HG02759 (cell line): ENCODE data around the gene MAFF.

Experiments used
- ATAC-seq: cut with Tn5 transposase; IDR thresholded peaks from one replicate; pipeline ENCODE4 v1.9.1; 2021; ENCODE audit warnings: mild to moderate bottlenecking, moderate library complexity; ENCODE audit not compliant: unreplicated experiment

Gene MAFF

DNA sequence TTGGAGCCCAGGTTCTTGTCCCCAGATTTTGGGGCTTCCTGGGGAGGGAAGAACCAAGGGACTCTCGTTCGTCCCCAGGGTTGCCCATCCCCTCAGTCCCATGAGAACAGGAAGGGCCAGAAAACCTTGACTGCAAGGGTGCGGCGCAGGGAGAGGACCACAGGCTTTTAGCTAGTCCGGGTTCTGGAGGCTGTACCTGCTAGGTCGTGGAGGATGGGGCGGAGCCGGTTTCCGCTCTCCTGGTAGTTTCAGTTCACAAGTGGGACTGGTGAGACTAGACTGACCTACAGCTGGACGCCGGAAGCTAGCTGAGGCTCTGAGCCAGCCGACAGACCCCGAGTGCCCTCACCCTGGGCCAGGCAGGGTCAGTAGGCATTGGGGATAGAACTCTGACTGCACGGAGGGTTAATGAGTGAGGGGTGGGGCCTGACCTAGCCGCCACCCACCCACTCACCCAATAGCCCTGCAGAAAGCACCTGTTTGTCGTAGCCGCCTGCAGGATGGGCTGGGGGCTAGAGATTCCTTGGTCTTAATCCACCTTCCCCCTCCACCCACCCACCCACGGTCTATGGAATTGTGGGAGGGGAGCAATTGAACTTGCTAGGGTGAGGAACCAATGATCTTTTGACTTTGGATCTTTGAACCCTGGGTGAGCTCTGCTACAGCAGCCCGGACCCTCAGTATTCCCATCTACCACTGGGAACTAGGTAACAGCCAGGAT lies 1.5 kb downstream of the MAFF start:
- ATAC-seq, result no peak

DNA sequence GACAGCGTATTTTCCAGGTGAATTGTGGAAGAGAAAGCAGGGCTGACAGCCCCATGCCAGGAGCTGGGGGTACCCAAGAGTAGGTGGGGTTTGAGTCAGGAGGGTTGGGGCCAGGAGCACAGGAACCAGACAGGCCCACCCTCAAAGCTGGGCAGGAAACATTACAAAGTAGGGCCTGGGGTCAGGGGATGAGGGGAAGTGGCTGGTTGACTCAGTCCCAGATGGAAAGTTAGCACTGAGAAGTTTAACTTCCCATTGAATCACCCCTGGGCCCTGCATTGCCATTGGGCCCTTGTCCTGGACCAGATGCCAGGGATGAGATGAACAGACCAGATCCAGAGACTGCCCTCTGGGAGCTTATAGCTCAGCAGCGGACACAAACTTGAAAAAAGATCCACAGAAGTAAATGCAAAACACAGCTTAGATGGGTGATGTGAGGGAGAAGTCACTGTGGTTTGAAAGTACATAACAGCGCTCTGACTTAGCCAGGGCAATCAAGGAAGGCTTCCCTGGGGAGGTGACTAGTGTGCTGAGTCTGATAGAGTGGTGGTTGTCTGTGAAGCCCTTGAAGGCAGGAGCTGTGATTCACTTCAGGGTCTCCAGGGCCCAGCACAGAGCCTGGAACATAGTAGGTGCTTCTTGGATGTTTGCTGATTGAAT lies 2.2 kb downstream of the MAFF start:
- ATAC-seq, result no peak

DNA sequence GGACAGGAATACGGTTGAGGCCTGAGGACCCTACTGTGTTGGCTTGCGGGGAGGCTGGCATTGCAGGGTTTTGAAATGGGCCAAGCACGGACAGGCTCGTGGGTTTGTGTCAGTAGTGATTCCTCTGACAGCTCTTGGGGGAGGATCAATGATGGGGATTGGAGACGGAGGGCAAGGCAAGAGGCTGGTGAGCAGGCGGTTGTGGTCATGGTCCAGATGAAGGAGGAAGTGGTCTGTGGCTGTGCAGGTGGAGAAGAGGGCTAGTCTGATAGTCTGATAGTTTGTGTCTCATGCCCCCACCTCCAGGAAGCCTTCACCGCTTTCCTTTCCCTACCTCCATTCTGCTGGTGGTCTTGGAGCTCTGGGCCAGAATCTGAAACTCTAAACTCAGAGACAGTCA lies 3.0 kb downstream of the MAFF start:
- ATAC-seq, result no peak

- no peak for ATAC-seq
Observed at GRCh38 chr22:38205261-38206128, 3.7 kb downstream of the MAFF start.

GRCh38 chr22:38207898-38208432 lies 6.2 kb downstream of the MAFF start:
- no peak for ATAC-seq

DNA sequence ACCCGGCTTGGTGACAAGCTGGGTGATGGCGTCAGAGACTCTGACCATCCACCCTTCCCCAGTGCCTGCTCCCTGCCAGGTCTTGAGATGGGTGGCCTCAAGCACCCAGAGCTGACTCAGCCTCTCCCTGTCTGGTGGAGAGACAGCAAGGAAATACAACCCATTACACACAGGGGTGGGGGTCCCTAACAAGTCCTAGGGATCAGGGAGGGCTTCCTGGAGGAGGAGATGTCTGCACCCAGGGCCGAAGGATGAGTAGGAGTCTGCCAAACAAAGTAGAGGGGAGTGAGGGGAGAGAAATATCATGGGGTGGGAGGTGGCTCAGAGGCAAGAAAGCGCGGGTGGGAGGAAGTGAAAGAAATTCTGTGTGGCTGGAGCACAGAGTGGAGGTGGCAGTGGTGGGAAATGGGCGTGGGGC lies 6.8 kb downstream of the MAFF start:
- ATAC-seq, result no peak

GRCh38 chr22:38211556-38211955 lies 9.8 kb downstream of the MAFF start:
- no peak for ATAC-seq

DNA sequence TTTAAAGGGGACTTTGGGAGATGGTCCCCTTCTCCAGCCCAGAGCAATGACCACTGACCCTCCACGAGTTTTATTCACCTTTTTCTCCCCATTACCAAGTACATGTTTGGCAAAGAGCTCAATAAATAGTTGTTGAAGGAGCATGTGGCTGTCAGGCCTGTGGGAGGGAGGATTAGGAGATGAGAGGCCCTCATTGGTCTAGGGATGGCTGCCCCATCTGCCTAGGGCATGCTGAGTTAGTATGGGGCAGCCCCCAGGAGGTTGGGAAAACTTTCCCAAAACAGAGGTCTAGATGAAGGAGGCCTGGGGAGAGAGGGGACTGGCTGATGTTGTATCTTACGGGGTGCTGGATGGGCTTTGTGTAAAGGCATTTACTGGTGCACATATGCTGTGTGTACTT lies 10.6 kb downstream of the MAFF start:
- no peak for ATAC-seq

DNA sequence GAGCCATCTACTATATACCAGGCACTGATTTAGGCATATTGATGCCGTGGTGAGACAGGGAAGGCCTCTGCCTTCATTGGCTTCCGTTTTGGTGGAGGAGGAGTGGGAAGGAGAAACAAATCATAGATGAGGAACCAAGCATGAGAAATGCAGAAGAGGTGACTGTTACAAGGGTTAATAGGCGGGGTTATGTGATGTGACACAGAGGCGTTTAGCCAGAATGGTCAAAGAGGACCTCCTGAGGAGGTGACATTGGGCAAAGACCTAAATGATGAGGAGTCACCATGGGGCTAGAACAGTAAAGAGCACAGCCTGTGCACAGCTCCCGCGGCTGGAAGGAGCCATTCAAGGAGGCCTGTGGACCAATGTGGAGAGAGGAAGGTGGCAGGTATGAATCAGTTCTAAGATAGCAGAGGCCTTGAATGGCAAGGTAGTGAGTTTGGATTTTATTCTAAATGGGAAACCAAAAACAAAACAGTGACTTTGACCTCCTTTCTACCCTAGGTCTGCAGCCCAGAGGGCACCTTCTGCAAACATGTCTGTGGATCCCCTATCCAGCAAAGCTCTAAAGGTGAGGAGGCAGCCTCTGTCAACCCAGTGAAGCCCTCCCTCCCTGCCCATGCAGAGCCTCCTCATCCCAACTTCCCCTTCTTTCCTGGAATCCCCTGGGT lies 11.7 kb downstream of the MAFF start:
- no peak for ATAC-seq

- ATAC-seq, result no peak
Observed at GRCh38 chr22:38213990-38214301, 12.2 kb downstream of the MAFF start.

- ATAC-seq, result no peak
Observed at GRCh38 chr22:38214302-38215056, 12.7 kb downstream of the MAFF start.

DNA sequence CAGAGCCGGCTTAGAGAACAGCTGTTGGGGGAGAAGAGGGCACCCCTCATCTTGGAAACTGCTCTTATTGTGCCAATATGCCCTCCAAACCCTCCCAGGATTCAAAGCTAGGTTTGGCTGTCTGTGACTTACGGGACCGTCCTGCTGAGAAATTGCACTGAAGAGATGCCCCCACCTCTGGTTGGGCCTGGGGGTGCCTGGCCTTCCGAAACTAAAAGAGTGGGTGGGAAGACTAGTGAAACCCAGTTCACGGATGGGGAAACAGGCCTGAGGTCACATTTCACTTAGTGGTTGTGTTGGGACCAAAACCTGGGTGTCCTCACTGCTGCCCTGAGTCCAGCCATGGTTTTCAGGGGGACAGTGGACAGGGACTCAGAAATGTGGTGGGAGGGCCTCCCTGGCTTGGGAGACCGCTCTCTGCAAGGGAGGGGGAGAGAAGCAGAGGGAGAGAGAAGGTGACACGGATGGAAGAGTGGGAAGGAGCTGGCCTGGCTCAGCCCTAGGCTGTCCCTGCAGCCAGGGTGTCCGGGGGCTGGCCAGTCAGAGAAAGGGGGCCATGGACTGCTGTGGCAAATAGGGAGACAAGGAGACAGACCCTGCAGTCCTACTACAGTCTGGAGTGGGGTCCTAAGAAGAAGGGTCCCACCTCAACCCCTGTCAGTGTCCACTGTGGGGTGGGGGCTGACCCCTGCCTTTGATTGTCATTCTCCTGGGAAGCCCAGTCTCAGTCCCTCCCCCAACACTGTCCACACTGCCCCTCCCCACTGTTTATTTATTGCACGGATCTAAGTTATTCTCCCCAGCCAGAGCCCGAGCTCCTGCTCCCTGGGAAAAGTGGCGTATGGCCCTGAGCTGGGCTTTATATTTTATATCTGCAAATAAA lies 13.6 kb downstream of the MAFF start:
- ATAC-seq, result no peak

- ATAC-seq, result no peak
Observed at GRCh38 chr22:38218661-38219622, 17.1 kb downstream of the MAFF start.

GRCh38 chr22:38219632-38220031 lies 17.8 kb downstream of the MAFF start:
- no peak for ATAC-seq

- ATAC-seq, result no peak
Observed at GRCh38 chr22:38220163-38220562, 18.4 kb downstream of the MAFF start.

- ATAC-seq, result no peak
Observed at GRCh38 chr22:38220653-38221386, 19.0 kb downstream of the MAFF start.

DNA sequence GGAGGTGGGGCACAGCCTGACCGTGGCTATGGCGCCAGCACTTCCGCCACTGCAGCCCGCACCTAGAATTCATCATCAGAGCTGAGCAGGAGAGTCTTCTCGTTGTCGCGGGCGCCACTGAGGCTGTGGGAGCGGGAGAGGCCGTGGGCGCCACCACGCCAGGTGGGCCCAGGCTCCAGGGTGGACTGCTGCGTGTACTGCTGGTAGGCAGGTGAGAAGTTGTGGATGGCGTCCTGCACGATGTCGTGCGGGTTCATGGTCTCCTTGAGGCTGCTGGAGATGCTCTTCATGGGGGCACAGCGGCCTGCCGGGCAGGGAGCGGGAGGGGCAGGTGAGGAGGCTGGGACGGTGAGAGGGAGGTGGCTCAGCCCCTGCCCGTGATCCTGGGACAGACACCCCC lies 19.6 kb downstream of the MAFF start:
- ATAC-seq, result no peak
